SKM-1 treated with dmso at 0.1 percent for 144 hours (cell line): ENCODE measurements around the gene NUDT9.

ENCODE experiments used
- DNase-seq: peaks from one replicate; lab custom pipeline; 2025; ENCODE audit not compliant: unreplicated experiment; lab: John Stamatoyannopoulos, UW

Gene NUDT9

GRCh38 chr4:87506974-87507701 is 84.8 kb downstream of the NUDT9 start:
- no peak for DNase-seq
